SK-N-SH (cell line): ENCODE results near the gene DCUN1D2.

Experiments used
- RXRA ChIP-seq: IDR thresholded peaks from 2 replicates; pipeline ENCODE4 v1.4.0; 2012; ENCODE audit warnings: low read depth, mild to moderate bottlenecking, borderline replicate concordance
- USF1 ChIP-seq: IDR thresholded peaks from 2 replicates; pipeline ENCODE4 v1.4.0; 2012; ENCODE audit warnings: low read depth, borderline replicate concordance

- no peak for TF ChIP-seq USF1
- TF ChIP-seq RXRA, result no peak
Observed at GRCh38 chr13:113429608-113429985, 60.9 kb downstream of the DCUN1D2 start.
